ENCODE data around the gene HLF.

DNA sequence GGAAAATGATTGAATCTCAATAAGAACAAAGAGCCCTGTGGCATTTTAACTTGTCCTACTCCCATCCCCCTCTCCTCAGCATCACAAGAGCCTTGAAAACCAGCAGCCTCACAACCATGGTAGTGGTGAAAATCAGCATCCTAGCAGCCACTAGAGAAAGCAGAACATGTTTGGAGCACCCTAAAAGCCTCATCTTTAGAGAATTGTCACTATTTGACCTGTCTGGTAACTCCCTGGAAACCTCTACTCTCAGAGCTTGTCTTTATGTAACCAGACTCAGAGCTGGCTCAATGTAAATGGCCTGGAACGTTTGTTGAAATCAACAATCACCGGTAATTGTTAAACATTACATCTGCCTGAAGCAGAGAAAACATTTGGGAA, 86.1 kb downstream of the HLF start:
- TF ChIP-seq, protein P1, sequence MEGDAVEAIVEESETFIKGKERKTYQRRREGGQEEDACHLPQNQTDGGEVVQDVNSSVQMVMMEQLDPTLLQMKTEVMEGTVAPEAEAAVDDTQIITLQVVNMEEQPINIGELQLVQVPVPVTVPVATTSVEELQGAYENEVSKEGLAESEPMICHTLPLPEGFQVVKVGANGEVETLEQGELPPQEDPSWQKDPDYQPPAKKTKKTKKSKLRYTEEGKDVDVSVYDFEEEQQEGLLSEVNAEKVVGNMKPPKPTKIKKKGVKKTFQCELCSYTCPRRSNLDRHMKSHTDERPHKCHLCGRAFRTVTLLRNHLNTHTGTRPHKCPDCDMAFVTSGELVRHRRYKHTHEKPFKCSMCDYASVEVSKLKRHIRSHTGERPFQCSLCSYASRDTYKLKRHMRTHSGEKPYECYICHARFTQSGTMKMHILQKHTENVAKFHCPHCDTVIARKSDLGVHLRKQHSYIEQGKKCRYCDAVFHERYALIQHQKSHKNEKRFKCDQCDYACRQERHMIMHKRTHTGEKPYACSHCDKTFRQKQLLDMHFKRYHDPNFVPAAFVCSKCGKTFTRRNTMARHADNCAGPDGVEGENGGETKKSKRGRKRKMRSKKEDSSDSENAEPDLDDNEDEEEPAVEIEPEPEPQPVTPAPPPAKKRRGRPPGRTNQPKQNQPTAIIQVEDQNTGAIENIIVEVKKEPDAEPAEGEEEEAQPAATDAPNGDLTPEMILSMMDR (IDR thresholded peaks at IDR 0.05) = no peak
- TF ChIP-seq POLR2A (IDR thresholded peaks at IDR 0.05) = no peak
- no peak for TF ChIP-seq POLR2AphosphoS5 (IDR thresholded peaks at IDR 0.05)
